Natural killer cell (primary cell): ENCODE data around the gene RANBP17. TPM values are rescaled to one million over a fixed set of nuclear protein-coding genes. Genes with fewer than 3 reads are reported as not detected.
"Not testable (repeated sequence)": the region's sequence is repeated elsewhere in the genome, so short reads cannot be mapped to it uniquely, and the experiment has no call there.

Experiments used
- ATAC-seq, 3 donors: fragments of 150-1000 bp in 2 of 3; fragments of 200-7000 bp in 1 of 3; cut with Tn5 transposase; 1 replicate in 1 of 3; 2 replicates in 2 of 3; pipeline ENCODE4 v1.10.0; 2021; ENCODE audit warnings: mild to moderate bottlenecking in 2 of 3, moderate library complexity in 2 of 3
- DNase-seq, 2 donors: peaks; one replicate each; pipeline versions ENCODE4 v3.0.0 to v3.0.0-alpha.2; 2013 to 2021; ENCODE audit warnings: mixed read lengths in 1 of 2
- H3K27ac ChIP-seq: one replicate; pipeline ENCODE4 v1.5.1; 2013; ENCODE audit warnings: mild to moderate bottlenecking, low read length
- H3K27me3 ChIP-seq: one replicate; pipeline ENCODE4 v1.6.1; 2013; ENCODE audit warnings: low read length; ENCODE audit not compliant: control insufficient read depth, insufficient read depth
- H3K36me3 ChIP-seq: one replicate; pipeline ENCODE4 v1.6.1; 2013; ENCODE audit warnings: low read length; ENCODE audit not compliant: control insufficient read depth, insufficient read depth
- H3K4me1 ChIP-seq: one replicate; pipeline ENCODE4 v1.6.1; 2013; ENCODE audit warnings: low read length; ENCODE audit not compliant: control insufficient read depth, insufficient read depth
- H3K4me3 ChIP-seq: one replicate; pipeline ENCODE4 v1.5.1; 2013; ENCODE audit warnings: low read length
- H3K9me3 ChIP-seq: one replicate; pipeline ENCODE4 v1.6.1; 2013; ENCODE audit warnings: low read length; ENCODE audit not compliant: control insufficient read depth, insufficient read depth
- H3K27ac Mint-ChIP-seq, 2 donors: one replicate each; pipeline ENCODE4 v1.8.0; 2022; ENCODE audit warnings: mild to moderate bottlenecking in 2 of 2, mixed read lengths in 2 of 2, moderate library complexity in 1 of 2
- H3K27me3 Mint-ChIP-seq, 2 donors: one replicate each; pipeline ENCODE4 v1.8.0; 2022; ENCODE audit warnings: low read depth in 2 of 2, mixed read lengths in 2 of 2
- H3K36me3 Mint-ChIP-seq: one replicate; pipeline ENCODE4 v1.8.0; 2022; ENCODE audit warnings: mixed read lengths
- H3K4me1 Mint-ChIP-seq, 2 donors: one replicate each; pipeline ENCODE4 v1.8.0; 2022; ENCODE audit warnings: mixed read lengths in 2 of 2
- H3K4me3 Mint-ChIP-seq: one replicate; pipeline ENCODE4 v1.8.0; 2022; ENCODE audit warnings: mild to moderate bottlenecking, moderate library complexity, mixed read lengths
- H3K9me3 Mint-ChIP-seq, 2 donors: one replicate each; pipeline ENCODE4 v1.8.0; 2022; ENCODE audit warnings: mixed read lengths in 2 of 2
- WGBS: methylation state at CpG from one replicate; pipeline ENCODE4 v1.1.7; 2013; ENCODE audit warnings: missing lambda C conversion rate; ENCODE audit not compliant: insufficient coverage; 5-methylcytosine and 5-hydroxymethylcytosine counted together
- intact Hi-C: fragments of 100-400 bp; cut with micrococcal nuclease; formaldehyde crosslinking; loops from one replicate; pipeline ENCODE4 v1.14.2; 2022
- total RNA-seq, 4 donors: library from RNA; stranded (reverse); fragments of 120-200 nt in 1 of 4; gene quantifications; one replicate each; pipeline versions ENCODE4 v1.2.3 to v1.2.4, GENCODE V29; 2013 to 2022
- TF ChIP-seq, protein P1 (sequence below): fragments of 200-600 bp; IDR thresholded peaks from one replicate; pipeline ENCODE4 v1.8.0; 2022; ENCODE audit warnings: antibody characterized with exemption

Gene RANBP17
- total RNA-seq, 3 donors from 2014 or later (not counting 1 experiment from before 2014, with no cell fraction given): 11.2 to 15.0 (median 12.6) TPM

DNA sequence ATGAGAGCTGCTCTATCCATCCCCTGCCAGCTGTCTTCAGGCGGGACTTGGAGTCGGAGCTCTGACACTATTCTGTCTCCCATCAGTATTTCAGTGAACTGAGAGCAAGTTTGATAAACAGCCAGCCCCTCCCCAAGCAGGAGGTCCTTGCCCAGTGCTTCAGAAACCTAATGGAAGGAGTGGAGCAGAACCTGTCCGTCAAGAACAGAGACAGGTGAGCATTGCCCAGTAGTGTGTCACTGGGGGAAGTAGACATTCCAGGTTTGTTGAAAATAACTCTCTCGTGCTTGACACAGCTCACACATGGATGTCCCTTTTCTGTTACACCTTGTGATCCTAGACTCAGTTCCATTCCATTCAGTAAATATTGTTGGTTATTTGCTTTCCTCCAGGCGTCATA is 434.0 kb downstream of the RANBP17 start:
- intact Hi-C loops: no loop called here
- no peak overlapping the region for H3K27ac Mint-ChIP-seq
- no peak for DNase-seq
- Histone ChIP-seq H3K36me3 (no peaks in the 10 kb centered on the region), H3K27ac (no peak overlapping the region), H3K27me3 (no peaks in the 10 kb centered on the region), H3K4me3 (no peak overlapping the region), H3K9me3 (no peaks in the 10 kb centered on the region), H3K4me1 (no peaks in the 10 kb centered on the region)
- ATAC-seq: no peak
- TF ChIP-seq, protein P1, sequence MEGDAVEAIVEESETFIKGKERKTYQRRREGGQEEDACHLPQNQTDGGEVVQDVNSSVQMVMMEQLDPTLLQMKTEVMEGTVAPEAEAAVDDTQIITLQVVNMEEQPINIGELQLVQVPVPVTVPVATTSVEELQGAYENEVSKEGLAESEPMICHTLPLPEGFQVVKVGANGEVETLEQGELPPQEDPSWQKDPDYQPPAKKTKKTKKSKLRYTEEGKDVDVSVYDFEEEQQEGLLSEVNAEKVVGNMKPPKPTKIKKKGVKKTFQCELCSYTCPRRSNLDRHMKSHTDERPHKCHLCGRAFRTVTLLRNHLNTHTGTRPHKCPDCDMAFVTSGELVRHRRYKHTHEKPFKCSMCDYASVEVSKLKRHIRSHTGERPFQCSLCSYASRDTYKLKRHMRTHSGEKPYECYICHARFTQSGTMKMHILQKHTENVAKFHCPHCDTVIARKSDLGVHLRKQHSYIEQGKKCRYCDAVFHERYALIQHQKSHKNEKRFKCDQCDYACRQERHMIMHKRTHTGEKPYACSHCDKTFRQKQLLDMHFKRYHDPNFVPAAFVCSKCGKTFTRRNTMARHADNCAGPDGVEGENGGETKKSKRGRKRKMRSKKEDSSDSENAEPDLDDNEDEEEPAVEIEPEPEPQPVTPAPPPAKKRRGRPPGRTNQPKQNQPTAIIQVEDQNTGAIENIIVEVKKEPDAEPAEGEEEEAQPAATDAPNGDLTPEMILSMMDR: no peak
- H3K27me3 Mint-ChIP-seq: peaks cover 8 to 18% of the 10 kb centered on the region in 2 donors
- H3K4me3 Mint-ChIP-seq: no peak overlapping the region
- no peaks in the 10 kb centered on the region for H3K9me3 Mint-ChIP-seq
- no peaks in the 10 kb centered on the region for H3K36me3 Mint-ChIP-seq
- no peaks in the 10 kb centered on the region for H3K4me1 Mint-ChIP-seq
- 92% methylated on average over 5 of the region's 5 CpGs for WGBS

DNA sequence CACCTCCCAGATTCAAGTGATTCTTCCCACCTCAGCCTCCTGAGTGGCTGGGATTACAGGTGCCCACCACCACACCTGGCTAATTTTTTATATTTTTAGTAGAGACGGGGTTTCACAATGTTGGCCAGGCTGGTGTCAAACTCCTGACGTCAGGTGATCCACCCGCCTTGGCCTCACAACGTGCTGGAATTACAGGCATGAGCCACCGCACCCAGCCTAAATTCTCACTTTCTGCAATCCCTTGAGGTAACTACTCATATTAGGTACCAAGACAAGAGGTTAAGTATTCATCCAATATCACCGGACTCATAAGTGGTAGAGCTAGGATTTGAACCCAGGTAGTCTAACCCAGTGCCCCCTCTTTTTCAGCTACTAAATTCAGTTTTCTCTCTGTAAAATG is 436.1 kb downstream of the RANBP17 start:
- intact Hi-C loops: not testable (repeated sequence)
- peaks cover 9 to 17% of the 10 kb centered on the region in 2 donors for H3K27me3 Mint-ChIP-seq

DNA sequence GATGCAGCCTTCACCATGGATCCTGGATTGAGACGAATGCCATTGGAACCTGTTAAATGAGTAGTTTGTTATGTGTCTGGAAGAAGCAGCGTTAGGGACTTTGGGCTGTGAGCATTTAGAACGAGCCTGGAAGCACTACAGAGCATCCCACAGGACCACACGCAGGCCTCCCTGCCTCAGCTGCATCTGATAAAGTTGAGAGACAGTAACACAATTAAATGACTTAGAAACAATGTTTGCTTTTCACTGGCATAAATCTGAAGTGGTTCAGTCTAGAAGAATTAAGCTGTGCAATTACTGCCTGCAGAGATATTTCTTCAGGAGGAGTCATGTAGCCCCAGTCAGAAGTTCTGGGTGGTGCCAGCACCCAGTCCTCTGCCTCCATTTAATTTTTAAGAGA is 437.4 kb downstream of the RANBP17 start:
- Mint-ChIP-seq H3K36me3 (no peaks in the 10 kb centered on the region), H3K4me1 (no peaks in the 10 kb centered on the region), H3K27me3 (peaks cover 12 to 20% of the 10 kb centered on the region in 2 donors), H3K27ac (no peak overlapping the region), H3K4me3 (no peak overlapping the region), H3K9me3 (no peaks in the 10 kb centered on the region)
- no peaks in the 10 kb centered on the region for H3K9me3 ChIP-seq
- no peak overlapping the region for H3K27ac ChIP-seq
- no peaks in the 10 kb centered on the region for H3K27me3 ChIP-seq
- no peak overlapping the region for H3K4me3 ChIP-seq
- H3K36me3 ChIP-seq: no peaks in the 10 kb centered on the region
- H3K4me1 ChIP-seq: no peaks in the 10 kb centered on the region
- TF ChIP-seq, protein P1: no peak
- intact Hi-C loops: no loop called here
- whole genome bisulfite sequencing: 86% methylated on average over 4 of the region's 4 CpGs
- ATAC-seq: no peak
- no peak for DNase-seq

More for the DNA sequence above, 436.1 kb downstream of the RANBP17 start:
- H3K9me3 ChIP-seq, DNase-seq, H3K27ac Mint-ChIP-seq, H3K36me3 ChIP-seq, H3K27ac ChIP-seq, H3K4me3 ChIP-seq, ATAC-seq, H3K4me3 Mint-ChIP-seq, H3K36me3 Mint-ChIP-seq, H3K4me1 ChIP-seq, H3K9me3 Mint-ChIP-seq, H3K27me3 ChIP-seq, H3K4me1 Mint-ChIP-seq: not testable (repeated sequence)
- WGBS: 94% methylated on average over 5 of the region's 6 CpGs

DNA sequence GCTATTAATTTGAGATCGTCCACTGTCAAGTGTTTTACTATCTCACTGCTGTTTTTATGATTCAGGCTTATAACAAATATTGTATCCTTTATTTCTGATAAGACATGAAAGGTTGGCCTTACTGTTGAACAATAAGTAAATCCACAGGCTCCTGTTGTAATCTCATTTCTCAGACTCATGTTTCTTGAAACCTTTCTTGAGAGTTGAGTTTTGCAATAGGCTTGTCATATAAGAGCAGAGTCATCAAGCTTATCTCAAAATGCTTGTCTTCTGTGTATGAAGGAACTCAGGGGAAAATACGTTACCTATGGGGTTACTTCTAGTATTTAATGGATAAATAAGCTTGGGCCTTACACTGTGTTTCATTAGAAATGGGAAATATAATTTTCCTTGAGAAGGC is 438.0 kb downstream of the RANBP17 start:
- H3K4me1 ChIP-seq: no peaks in the 10 kb centered on the region
- no peak overlapping the region for H3K27ac ChIP-seq
- H3K27me3 ChIP-seq: peaks cover 3% of the 10 kb centered on the region
- Mint-ChIP-seq H3K9me3 (no peaks in the 10 kb centered on the region), H3K36me3 (no peaks in the 10 kb centered on the region), H3K27me3 (peaks cover 15 to 24% of the 10 kb centered on the region in 2 donors), H3K4me3 (no peak overlapping the region), H3K4me1 (no peaks in the 10 kb centered on the region), H3K27ac (no peak overlapping the region)
- TF ChIP-seq, protein P1: no peak
- DNase-seq (no peak), ATAC-seq (no peak)
- H3K9me3 ChIP-seq: no peaks in the 10 kb centered on the region
- H3K4me3 ChIP-seq: no peak overlapping the region
- WGBS: 88% methylated on average over 2 of the region's 2 CpGs
- intact Hi-C loops: no loop called here
- no peaks in the 10 kb centered on the region for H3K36me3 ChIP-seq
